ENCODE results near the gene RBMXL3. TPM values are rescaled to one million over a fixed set of nuclear protein-coding genes. Genes with fewer than 3 reads are reported as not detected.

Gene RBMXL3
- total RNA-seq = not detected in 2 replicates

DNA sequence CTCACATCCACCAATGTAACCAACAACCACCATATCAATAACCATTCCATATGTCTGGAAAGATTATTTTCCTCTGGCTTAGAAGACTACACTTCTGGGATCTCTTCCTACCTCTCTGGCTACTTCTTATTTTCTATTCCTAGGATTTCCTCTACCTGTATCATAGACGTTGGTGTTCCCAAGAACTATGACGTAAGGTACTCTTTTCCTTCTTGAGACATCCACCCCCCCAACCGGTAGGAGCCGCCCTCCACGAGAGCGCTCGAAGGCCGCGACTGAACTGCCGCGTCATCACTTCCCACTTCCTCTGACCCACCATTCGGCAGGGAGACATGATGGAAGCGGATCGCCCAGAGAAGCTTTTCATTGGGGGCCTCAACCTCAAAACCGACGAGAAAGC, at the start of gene RBMXL3:
Gene RBMXL3 (plus strand): TSS at position 301 of the 400 bp plus-strand sequence. CDS start 32 bp downstream, at position 333.

DNA sequence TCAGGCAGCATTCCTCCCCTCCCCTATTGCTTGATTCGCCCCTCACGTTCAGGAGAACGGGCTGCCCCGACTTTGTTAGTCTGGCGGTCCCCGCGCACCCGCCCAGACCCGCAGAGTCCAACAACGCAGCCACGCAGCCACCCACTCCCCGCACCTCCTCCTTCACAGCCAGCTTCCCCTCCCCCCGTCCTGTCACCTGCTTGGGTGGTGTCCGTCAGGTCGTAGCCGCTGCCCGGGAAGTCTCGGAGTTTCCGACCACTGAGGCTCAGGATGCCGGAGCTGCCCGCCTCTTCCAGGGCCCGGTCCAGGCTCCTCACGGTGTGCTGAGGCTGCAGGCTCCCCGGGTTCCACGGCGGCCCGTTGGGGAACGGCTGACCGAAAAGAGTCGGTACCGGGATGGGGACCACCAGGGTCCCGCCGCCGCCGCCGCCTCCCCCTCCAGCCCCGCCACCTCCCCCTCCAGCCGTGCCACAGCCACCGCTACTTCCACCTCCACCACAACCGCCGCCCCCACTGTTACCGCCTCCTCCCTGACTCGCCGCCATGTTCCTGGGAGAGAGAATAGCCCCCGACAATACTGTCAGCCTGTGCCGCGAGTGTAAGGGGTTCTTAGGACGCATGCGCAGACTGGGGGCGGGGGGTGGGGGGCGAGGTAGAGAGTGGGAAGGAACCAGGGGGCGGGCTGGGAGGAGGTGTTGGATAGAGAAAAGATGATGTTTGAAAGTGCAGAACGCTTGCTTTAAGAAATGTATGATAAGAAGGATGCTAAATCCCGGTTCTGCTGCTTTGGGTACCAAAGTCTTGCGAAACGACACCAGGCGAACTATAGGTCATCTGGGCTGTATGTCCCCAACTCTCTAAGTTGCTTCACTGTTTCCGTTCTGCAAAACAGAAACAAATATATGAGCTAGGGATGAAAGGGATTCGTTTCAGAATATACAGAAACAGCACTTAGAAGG, 44.6 kb downstream of the RBMXL3 start, which contains the start of gene LRCH2:
Gene LRCH2 (minus strand): TSS at position 600 of the 959 bp plus-strand sequence. CDS start 55 bp downstream, at position 545.

Other genes starting within 250 kb of the RBMXL3 start
- gene IL13RA2, start 171.8 kb upstream of the RBMXL3 start, total RNA-seq = 0.11 TPM in 1 of 2 replicates, not detected in the other
- gene LRCH2, start 44.7 kb downstream of the RBMXL3 start, total RNA-seq = under 0.01 and 0.11 TPM in 2 replicates
- gene LUZP4, start 100.3 kb downstream of the RBMXL3 start, total RNA-seq = not detected in 2 replicates